ENCODE data around the gene NKD2.
"Not testable (repeated sequence)": the region's sequence is repeated elsewhere in the genome, so short reads cannot be mapped to it uniquely, and the experiment has no call there.

The NKD2 gene

GRCh38 chr5:1013948-1014301, 5.3 kb downstream of the NKD2 start:
- DNase-seq (ENCODE audit: low read depth), result no peak

GRCh38 chr5:1014346-1014745, 5.7 kb downstream of the NKD2 start:
- DNase-seq (ENCODE audit: low read depth), result no peak

- no peak for DNase-seq (ENCODE audit: low read depth)
These were observed 6.2 kb downstream of the NKD2 start for GRCh38 chr5:1014781-1015221.

- no peak for DNase-seq (ENCODE audit: low read depth)
These were observed 6.9 kb downstream of the NKD2 start for GRCh38 chr5:1015507-1015906.

GRCh38 chr5:1016036-1016435, 7.4 kb downstream of the NKD2 start:
- DNase-seq (ENCODE audit: low read depth), result no peak

GRCh38 chr5:1016476-1016875, 7.9 kb downstream of the NKD2 start:
- no peak for DNase-seq (ENCODE audit: low read depth)

- no peak for DNase-seq (ENCODE audit: low read depth)
These were observed 8.5 kb downstream of the NKD2 start for GRCh38 chr5:1017056-1017455.

- no peak for DNase-seq (ENCODE audit: low read depth)
These were observed 9.3 kb downstream of the NKD2 start for GRCh38 chr5:1017691-1018455.

- no peak for DNase-seq (ENCODE audit: low read depth)
These were observed 10.0 kb downstream of the NKD2 start for GRCh38 chr5:1018596-1018995.

- no peak for DNase-seq (ENCODE audit: low read depth)
These were observed 10.7 kb downstream of the NKD2 start for GRCh38 chr5:1019001-1019905.

- DNase-seq (ENCODE audit: low read depth), result no peak
These were observed 11.9 kb downstream of the NKD2 start for GRCh38 chr5:1020452-1020961.

- no peak for DNase-seq (ENCODE audit: low read depth)
These were observed 12.8 kb downstream of the NKD2 start for GRCh38 chr5:1021136-1021968.

- DNase-seq (ENCODE audit: low read depth), result not testable (repeated sequence)
These were observed 13.4 kb downstream of the NKD2 start for GRCh38 chr5:1021969-1022336.

GRCh38 chr5:1026700-1027621, 18.4 kb downstream of the NKD2 start:
- DNase-seq (ENCODE audit: low read depth), result no peak

GRCh38 chr5:1027631-1028441, 19.2 kb downstream of the NKD2 start:
- no peak for DNase-seq (ENCODE audit: low read depth)

- DNase-seq (ENCODE audit: low read depth), result no peak
These were observed 20.1 kb downstream of the NKD2 start for GRCh38 chr5:1028481-1029281.

- DNase-seq (ENCODE audit: low read depth), result no peak
These were observed 20.8 kb downstream of the NKD2 start for GRCh38 chr5:1029282-1029944.

GRCh38 chr5:1029945-1030625, 21.5 kb downstream of the NKD2 start:
- DNase-seq (ENCODE audit: low read depth), result no peak
